ENCODE results near the gene CPNE6. TPM values are rescaled to one million over a fixed set of nuclear protein-coding genes. Genes with fewer than 3 reads are reported as not detected.

Gene CPNE6
- total RNA-seq, 1 donor from 2014 or later, result not detected

- intact Hi-C loops (cut with DNase I), result no loop called here
- H3K27me3 ChIP-seq, result no peaks in the 10 kb centered on the region
- no peak for TF ChIP-seq CTCF (IDR thresholded peaks at IDR 0.05)
- peaks cover 70% of the 10 kb centered on the region for H3K36me3 ChIP-seq
- ATAC-seq, result no peak
- no peak overlapping the region for H3K4me3 ChIP-seq
- H3K27ac ChIP-seq, result no peak overlapping the region
- no peaks in the 10 kb centered on the region for H3K4me1 ChIP-seq
- DNase-seq, result no peak
- no peaks in the 10 kb centered on the region for H3K9me3 ChIP-seq
These were observed 51.1 kb downstream of the CPNE6 start for GRCh38 chr14:24122416-24122815.

GRCh38 chr14:24122898-24123297 lies 51.5 kb downstream of the CPNE6 start:
- TF ChIP-seq CTCF (IDR thresholded peaks at IDR 0.05), result no peak
- H3K36me3 ChIP-seq, result peaks cover 65% of the 10 kb centered on the region
- intact Hi-C loops (cut with DNase I), result no loop called here
- DNase-seq (no peak), ATAC-seq (peak; percentile 7)
- no peaks in the 10 kb centered on the region for H3K4me1 ChIP-seq
- H3K27me3 ChIP-seq, result no peaks in the 10 kb centered on the region
- H3K9me3 ChIP-seq, result no peaks in the 10 kb centered on the region
- no peak overlapping the region for H3K27ac ChIP-seq
- H3K4me3 ChIP-seq, result no peak overlapping the region

GRCh38 chr14:24123424-24124417 lies 52.4 kb downstream of the CPNE6 start:
- ATAC-seq (peak; percentile 32), DNase-seq (no peak)
- peaks cover 57% of the 10 kb centered on the region for H3K36me3 ChIP-seq
- no peak for TF ChIP-seq CTCF (IDR thresholded peaks at IDR 0.05)
- no peak overlapping the region for H3K27ac ChIP-seq
- no peak overlapping the region for H3K4me3 ChIP-seq
- H3K27me3 ChIP-seq, result no peaks in the 10 kb centered on the region
- intact Hi-C loops (cut with DNase I), result no loop called here
- H3K4me1 ChIP-seq, result no peaks in the 10 kb centered on the region
- no peaks in the 10 kb centered on the region for H3K9me3 ChIP-seq

- DNase-seq (no peak), ATAC-seq (no peak)
- Histone ChIP-seq H3K4me1 (peaks cover 6% of the 10 kb centered on the region), H3K4me3 (no peak overlapping the region), H3K27ac (no peak overlapping the region), H3K9me3 (no peaks in the 10 kb centered on the region), H3K27me3 (no peaks in the 10 kb centered on the region), H3K36me3 (peaks cover 24% of the 10 kb centered on the region)
- intact Hi-C loops (cut with DNase I), result no loop called here
- no peak for TF ChIP-seq CTCF (IDR thresholded peaks at IDR 0.05)
These were observed 55.6 kb downstream of the CPNE6 start for GRCh38 chr14:24126939-24127338.

- no peak for ATAC-seq
- intact Hi-C loops (cut with DNase I), result no loop called here
- Histone ChIP-seq H3K27ac (no peak overlapping the region), H3K36me3 (peaks cover 17% of the 10 kb centered on the region), H3K27me3 (no peaks in the 10 kb centered on the region), H3K4me1 (peaks cover 6% of the 10 kb centered on the region), H3K9me3 (no peaks in the 10 kb centered on the region), H3K4me3 (no peak overlapping the region)
- no peak for DNase-seq
- TF ChIP-seq CTCF (IDR thresholded peaks at IDR 0.05), result no peak
These were observed 56.3 kb downstream of the CPNE6 start for GRCh38 chr14:24127673-24128072.

Other genes with a start within 250 kb of the CPNE6 start
- 25.8 TPM for gene DHRS4, start 117.8 kb upstream of the CPNE6 start, total RNA-seq
- gene DHRS4L2, start 82.6 kb upstream of the CPNE6 start, total RNA-seq, result 16.3 TPM
- gene CARMIL3, start 19.6 kb upstream of the CPNE6 start, total RNA-seq, result 0.96 TPM
- gene PCK2, start 22.7 kb downstream of the CPNE6 start, total RNA-seq, result 39.9 TPM
- 57.8 TPM for gene DCAF11, start 43.2 kb downstream of the CPNE6 start, total RNA-seq
- 2.8 TPM for gene NRL, start 43.4 kb downstream of the CPNE6 start, total RNA-seq
- gene FITM1, start 59.1 kb downstream of the CPNE6 start, total RNA-seq, result 1.1 TPM
- gene PSME1, start 64.6 kb downstream of the CPNE6 start, total RNA-seq, result 171 TPM
- gene EMC9, start 70.0 kb downstream of the CPNE6 start, total RNA-seq, result 10.5 TPM
- 138 TPM for gene PSME2, start 75.0 kb downstream of the CPNE6 start, total RNA-seq
- gene RNF31, start 75.9 kb downstream of the CPNE6 start, total RNA-seq, result 52.3 TPM
- 123 TPM for gene IRF9, start 89.7 kb downstream of the CPNE6 start, total RNA-seq
- gene REC8, start 100.5 kb downstream of the CPNE6 start, total RNA-seq, result 18.5 TPM
- gene IPO4, start 117.3 kb downstream of the CPNE6 start, total RNA-seq, result 25.1 TPM
- 52.0 TPM for gene TM9SF1, start 123.9 kb downstream of the CPNE6 start, total RNA-seq
- not detected for gene TSSK4, start 134.1 kb downstream of the CPNE6 start, total RNA-seq
- gene CHMP4A, start 141.9 kb downstream of the CPNE6 start, total RNA-seq, result 48.0 TPM
- gene MDP1, start 144.5 kb downstream of the CPNE6 start, total RNA-seq, result 17.8 TPM
- 142 TPM for gene NEDD8, start 160.8 kb downstream of the CPNE6 start, total RNA-seq
- gene GMPR2, start 161.4 kb downstream of the CPNE6 start, total RNA-seq, result 73.2 TPM
- gene TINF2, start 171.1 kb downstream of the CPNE6 start, total RNA-seq, result 92.3 TPM
- gene TGM1, start 191.6 kb downstream of the CPNE6 start, total RNA-seq, result 12.3 TPM
- gene RABGGTA, start 200.0 kb downstream of the CPNE6 start, total RNA-seq, result 50.3 TPM
- gene DHRS1, start 228.2 kb downstream of the CPNE6 start, total RNA-seq, result 28.0 TPM
- 21.4 TPM for gene NOP9, start 228.3 kb downstream of the CPNE6 start, total RNA-seq
- 18.8 TPM for gene CIDEB, start 236.4 kb downstream of the CPNE6 start, total RNA-seq
- gene LTB4R2, start 238.6 kb downstream of the CPNE6 start, total RNA-seq, result 6.4 TPM
- gene LTB4R, start 239.9 kb downstream of the CPNE6 start, total RNA-seq, result 9.8 TPM